Gastroesophageal sphincter (tissue), 4 donors: ENCODE results near the gene SLC24A3. TPM values are rescaled to one million over a fixed set of nuclear protein-coding genes. Genes with fewer than 3 reads are reported as not detected.
A peak's percentile ranks its signal among the peaks of the same experiment; 100 is the strongest.

Experiments
- ATAC-seq: fragments of 150-250 bp; one replicate; pipeline ENCODE4 v1.9.1; 2016; ENCODE audit warnings: mild to moderate bottlenecking, moderate library complexity
- H3K27ac ChIP-seq, 4 donors: fragments of 200-600 bp; sonication (generic) in 3 of 4; 1 replicate in 3 of 4; 2 replicates in 1 of 4; pipeline ENCODE4 v1.5.1; 2016 to 2019
- H3K27me3 ChIP-seq: fragments of 200-600 bp; sonication (generic); one replicate; pipeline ENCODE4 v1.5.1; 2019
- H3K36me3 ChIP-seq, 2 donors: fragments of 200-600 bp; sonication (generic); one replicate each; pipeline ENCODE4 v1.5.1; 2019; ENCODE audit warnings: control low read depth in 1 of 2
- H3K4me1 ChIP-seq, 3 donors: fragments of 200-600 bp; sonication (generic); 1 replicate in 2 of 3; 2 replicates in 1 of 3; pipeline ENCODE4 v1.5.1; 2016 to 2019; ENCODE audit warnings: control low read depth in 2 of 3
- H3K4me3 ChIP-seq, 2 donors: fragments of 200-600 bp; sonication (generic); one replicate each; pipeline ENCODE4 v1.5.1; 2019; ENCODE audit warnings: mild to moderate bottlenecking in 1 of 2, moderate library complexity in 1 of 2
- H3K9me3 ChIP-seq, 3 donors: fragments of 200-600 bp; sonication (generic); one replicate each; pipeline ENCODE4 v1.5.1; 2017 to 2019; ENCODE audit warnings: control low read depth in 2 of 3
- EP300 ChIP-seq: sonication (generic); formaldehyde crosslinking; IDR thresholded peaks from one replicate; pipeline ENCODE4 v1.6.1; 2017; ENCODE audit warnings: antibody characterized with exemption, mild to moderate bottlenecking
- POLR2A ChIP-seq, 2 donors: fragments of 450-650 bp; IDR thresholded peaks; one replicate each; pipeline ENCODE4 v1.6.1; 2017; ENCODE audit warnings: antibody characterized with exemption in 2 of 2, mild to moderate bottlenecking in 2 of 2, moderate library complexity in 1 of 2
- POLR2AphosphoS5 ChIP-seq: sonication (generic); formaldehyde crosslinking; IDR thresholded peaks from one replicate; pipeline ENCODE4 v1.6.1; 2017; ENCODE audit warnings: antibody characterized with exemption
- WGBS, 2 donors: methylation state at CpG; one replicate each; pipeline ENCODE4 v1.1.5; 2018; ENCODE audit warnings: low coverage in 1 of 2; 5-methylcytosine and 5-hydroxymethylcytosine counted together
- total RNA-seq, 4 donors: library from RNA; depleted of rRNA; stranded (reverse); fragments of >200 nt; gene quantifications; one replicate each; pipeline ENCODE4 v1.1.0, GENCODE V29; 2016
- TF ChIP-seq, protein P1 (sequence below), 4 experiments: fragments of 200-600 bp in 2 of 4; fragments of 450-650 bp in 2 of 4; sonication (generic) in 1 of 4; IDR thresholded peaks; one replicate each; pipeline ENCODE4 v1.5.1; 2017 to 2019; ENCODE audit warnings: antibody characterized with exemption in 4 of 4, mild to moderate bottlenecking in 2 of 4, moderate library complexity in 2 of 4

SLC24A3 gene
- total RNA-seq, 4 donors from 2014 or later: 2.7 to 13.5 (median 5.5) TPM

DNA sequence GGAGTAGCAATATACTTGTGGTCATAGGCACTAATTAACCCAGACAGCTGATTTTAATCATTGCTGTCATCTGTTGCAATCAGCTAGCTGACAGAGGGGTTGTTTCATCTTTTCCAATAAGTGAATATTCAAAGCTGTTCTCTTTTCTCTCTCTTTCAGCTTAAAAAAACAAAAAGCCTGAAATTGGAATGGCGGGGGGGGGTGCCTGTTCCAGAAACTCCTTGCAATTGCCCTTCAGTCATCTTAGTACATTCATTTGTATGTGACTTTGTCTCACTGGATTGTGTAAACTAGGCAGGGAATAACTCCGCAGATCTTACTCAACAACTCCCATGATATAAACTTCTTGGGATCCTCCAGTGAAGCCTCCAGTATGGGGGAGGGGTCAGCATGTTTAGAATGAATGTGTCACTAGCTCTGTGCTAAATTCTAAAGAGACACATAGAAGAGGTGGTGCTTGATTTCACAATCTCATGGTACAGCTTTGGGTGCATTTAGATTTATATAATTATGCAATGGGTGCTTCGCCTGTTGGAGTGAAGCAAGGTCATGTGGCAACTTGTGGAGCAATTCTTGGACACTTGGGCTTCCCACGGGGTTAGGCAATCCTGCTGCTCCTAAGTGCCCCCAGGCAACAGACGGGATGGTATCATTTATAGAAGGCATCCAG is 40.1 kb downstream of the SLC24A3 start:
- Histone ChIP-seq H3K36me3 (no peaks in the 10 kb centered on the region), H3K27me3 (no peaks in the 10 kb centered on the region), H3K4me3 (no peak overlapping the region), H3K27ac (peak overlapping the region in 3 of 4 donors; percentile 15 to 56 (median 45)), H3K9me3 (no peaks in the 10 kb centered on the region), H3K4me1 (peaks cover 0 to 38% (median 12%) of the 10 kb centered on the region in 3 donors)
- peak; percentile 35 for TF ChIP-seq POLR2AphosphoS5
- TF ChIP-seq, protein P1, sequence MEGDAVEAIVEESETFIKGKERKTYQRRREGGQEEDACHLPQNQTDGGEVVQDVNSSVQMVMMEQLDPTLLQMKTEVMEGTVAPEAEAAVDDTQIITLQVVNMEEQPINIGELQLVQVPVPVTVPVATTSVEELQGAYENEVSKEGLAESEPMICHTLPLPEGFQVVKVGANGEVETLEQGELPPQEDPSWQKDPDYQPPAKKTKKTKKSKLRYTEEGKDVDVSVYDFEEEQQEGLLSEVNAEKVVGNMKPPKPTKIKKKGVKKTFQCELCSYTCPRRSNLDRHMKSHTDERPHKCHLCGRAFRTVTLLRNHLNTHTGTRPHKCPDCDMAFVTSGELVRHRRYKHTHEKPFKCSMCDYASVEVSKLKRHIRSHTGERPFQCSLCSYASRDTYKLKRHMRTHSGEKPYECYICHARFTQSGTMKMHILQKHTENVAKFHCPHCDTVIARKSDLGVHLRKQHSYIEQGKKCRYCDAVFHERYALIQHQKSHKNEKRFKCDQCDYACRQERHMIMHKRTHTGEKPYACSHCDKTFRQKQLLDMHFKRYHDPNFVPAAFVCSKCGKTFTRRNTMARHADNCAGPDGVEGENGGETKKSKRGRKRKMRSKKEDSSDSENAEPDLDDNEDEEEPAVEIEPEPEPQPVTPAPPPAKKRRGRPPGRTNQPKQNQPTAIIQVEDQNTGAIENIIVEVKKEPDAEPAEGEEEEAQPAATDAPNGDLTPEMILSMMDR (IDR thresholded peaks at IDR 0.05): no peak
- peak; percentile 79 for ATAC-seq
- 20 to 62% methylated on average over 2 to 4 of the region's 5 CpGs for WGBS, 2 donors

DNA sequence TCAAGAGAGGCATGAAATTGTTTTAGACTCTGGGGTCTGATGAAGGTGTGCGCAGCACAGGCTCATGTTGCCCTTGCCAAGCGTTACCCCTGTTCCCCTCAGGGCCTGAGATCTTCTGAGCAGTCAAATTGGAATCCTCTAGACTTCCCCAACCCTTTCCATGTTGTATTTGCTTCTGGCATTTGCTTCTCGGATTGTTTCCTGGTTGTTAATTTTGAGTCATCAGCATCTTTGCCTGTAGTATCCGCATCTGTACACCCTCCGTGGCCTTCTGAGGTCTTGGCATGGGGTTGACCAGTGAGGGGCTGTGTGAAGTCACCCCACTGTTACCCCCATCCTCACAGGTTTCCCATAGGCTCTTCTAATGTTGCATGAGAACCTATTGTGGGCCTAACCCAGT is 40.9 kb downstream of the SLC24A3 start:
- Histone ChIP-seq H3K27ac (peak overlapping the region in 2 of 4 donors; percentile 32 to 41), H3K9me3 (no peaks in the 10 kb centered on the region), H3K27me3 (no peaks in the 10 kb centered on the region), H3K36me3 (no peaks in the 10 kb centered on the region), H3K4me1 (peaks cover 0 to 38% (median 12%) of the 10 kb centered on the region in 3 donors), H3K4me3 (no peak overlapping the region)
- no peak for TF ChIP-seq EP300
- TF ChIP-seq, protein P1 (IDR thresholded peaks at IDR 0.05): no peak
- TF ChIP-seq POLR2AphosphoS5: no peak
- TF ChIP-seq POLR2A (IDR thresholded peaks at IDR 0.05): no peak
- WGBS, 2 donors: 76 to 92% methylated on average over 3 of the region's 5 CpGs
- no peak for ATAC-seq

DNA sequence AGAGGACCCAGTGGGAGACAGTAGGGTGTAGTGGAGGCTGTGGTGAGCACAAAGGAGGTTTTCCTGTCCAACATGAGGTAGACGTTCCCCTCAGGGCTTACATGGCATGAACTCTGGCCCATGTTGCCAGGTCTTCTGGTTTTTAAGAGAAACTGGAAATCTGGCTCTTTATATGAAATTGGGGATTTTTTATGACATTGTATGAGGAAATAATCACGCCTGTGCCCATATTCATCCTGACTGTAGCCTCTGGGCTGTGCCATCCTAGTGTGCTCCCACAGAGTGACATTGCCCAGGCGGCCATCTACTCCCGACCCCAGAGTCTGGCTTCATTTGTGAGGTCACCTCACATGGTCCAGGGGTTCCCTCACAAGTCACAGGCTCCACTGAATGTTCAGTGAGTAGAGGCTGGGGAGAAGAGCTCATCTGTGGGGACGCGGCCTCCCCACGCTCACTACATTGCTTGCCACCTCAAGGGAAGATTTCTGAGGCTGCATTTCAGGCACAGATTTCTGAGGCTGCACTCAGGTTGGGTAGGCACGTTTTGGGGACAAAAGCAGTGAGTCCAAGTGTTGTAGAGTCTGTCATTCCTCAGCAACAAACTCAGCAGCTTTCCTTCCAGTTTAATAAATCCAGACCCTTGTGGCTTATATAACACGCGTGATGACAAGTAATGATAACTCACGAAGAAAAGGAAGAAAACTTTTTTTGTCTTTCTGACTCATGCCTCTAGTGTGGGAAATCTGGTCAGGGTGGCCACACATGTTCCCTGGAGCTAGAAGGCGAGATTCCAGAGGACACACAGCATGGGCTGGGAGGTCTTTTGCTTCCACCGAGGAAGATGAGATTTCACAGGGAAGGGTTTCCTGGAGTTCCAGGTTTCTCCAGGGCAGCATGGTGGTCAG is 41.7 kb downstream of the SLC24A3 start:
- TF ChIP-seq, protein P1 (IDR thresholded peaks at IDR 0.05): no peak
- TF ChIP-seq POLR2A (IDR thresholded peaks at IDR 0.05) (no peak), EP300 (no peak), POLR2AphosphoS5 (no peak)
- no peaks in the 10 kb centered on the region for H3K27me3 ChIP-seq
- peak; percentile 29 for ATAC-seq
- peaks cover 0 to 38% (median 12%) of the 10 kb centered on the region in 3 donors for H3K4me1 ChIP-seq
- no peaks in the 10 kb centered on the region for H3K36me3 ChIP-seq
- whole genome bisulfite sequencing, 2 donors: 74% methylated on average over 5 of the region's 13 CpGs; no CpG with 5 or more reads in 1 of the 2 donors
- no peaks in the 10 kb centered on the region for H3K9me3 ChIP-seq
- H3K4me3 ChIP-seq: no peak overlapping the region
- H3K27ac ChIP-seq: no peak overlapping the region

DNA sequence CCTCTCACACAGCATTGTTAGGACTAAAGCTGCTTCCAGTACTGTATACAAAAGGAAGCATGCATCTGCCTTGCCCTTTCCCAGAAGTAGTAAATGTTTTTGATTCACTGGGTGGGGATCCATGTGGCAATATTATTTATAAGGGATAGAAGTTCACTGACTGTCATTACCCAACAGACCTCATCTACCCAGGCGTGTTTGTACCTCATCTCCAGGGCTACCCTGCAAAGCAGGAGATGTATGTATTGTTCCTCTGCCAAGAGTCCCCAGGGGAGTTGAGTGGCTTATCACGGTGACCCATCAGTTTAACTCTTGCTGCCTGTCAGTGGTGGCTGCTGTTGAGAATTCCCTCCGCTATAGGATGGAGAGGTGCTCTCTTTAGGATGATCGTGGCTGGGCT is 42.5 kb downstream of the SLC24A3 start:
- TF ChIP-seq POLR2A (IDR thresholded peaks at IDR 0.05) (no peak), EP300 (no peak), POLR2AphosphoS5 (no peak)
- TF ChIP-seq, protein P1 (IDR thresholded peaks at IDR 0.05): no peak
- peaks cover 0 to 30% (median 8%) of the 10 kb centered on the region in 3 donors for H3K4me1 ChIP-seq
- H3K36me3 ChIP-seq: no peaks in the 10 kb centered on the region
- H3K27ac ChIP-seq: no peak overlapping the region
- H3K27me3 ChIP-seq: no peaks in the 10 kb centered on the region
- H3K9me3 ChIP-seq: no peaks in the 10 kb centered on the region
- WGBS, 2 donors: 80% methylated on average over 1 of the region's 4 CpGs; no CpG with 5 or more reads in 1 of the 2 donors
- no peak overlapping the region for H3K4me3 ChIP-seq
- no peak for ATAC-seq
